GM18873 (cell line): ENCODE data around the gene GRIN2A.

Experiments used
- ATAC-seq: cut with Tn5 transposase; IDR thresholded peaks from one replicate; pipeline ENCODE4 v1.9.1; 2021; ENCODE audit warnings: mild to moderate bottlenecking, moderate library complexity, moderate number of reproducible peaks; ENCODE audit not compliant: unreplicated experiment, low FRiP score

The GRIN2A gene

DNA sequence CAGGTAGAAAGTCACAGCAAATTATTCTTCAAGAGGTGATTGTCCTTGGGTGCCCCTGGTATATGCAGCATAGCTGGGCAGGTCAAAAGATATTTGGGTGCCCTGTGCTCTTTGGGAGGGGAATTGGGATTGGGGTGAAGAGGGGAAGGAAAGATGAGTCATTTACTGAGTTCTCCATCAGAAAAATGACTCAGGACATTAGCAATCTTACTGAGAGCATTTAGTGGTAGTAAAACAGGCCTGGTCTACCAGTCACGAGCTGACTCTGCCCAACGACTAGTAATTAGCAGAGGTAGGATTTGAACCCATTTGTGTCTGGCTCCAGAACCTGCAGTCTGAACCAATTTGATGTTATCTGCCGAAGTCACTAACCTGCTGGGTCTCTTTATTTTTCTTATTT, 6.0 kb upstream of the GRIN2A start:
- ATAC-seq, result no peak

DNA sequence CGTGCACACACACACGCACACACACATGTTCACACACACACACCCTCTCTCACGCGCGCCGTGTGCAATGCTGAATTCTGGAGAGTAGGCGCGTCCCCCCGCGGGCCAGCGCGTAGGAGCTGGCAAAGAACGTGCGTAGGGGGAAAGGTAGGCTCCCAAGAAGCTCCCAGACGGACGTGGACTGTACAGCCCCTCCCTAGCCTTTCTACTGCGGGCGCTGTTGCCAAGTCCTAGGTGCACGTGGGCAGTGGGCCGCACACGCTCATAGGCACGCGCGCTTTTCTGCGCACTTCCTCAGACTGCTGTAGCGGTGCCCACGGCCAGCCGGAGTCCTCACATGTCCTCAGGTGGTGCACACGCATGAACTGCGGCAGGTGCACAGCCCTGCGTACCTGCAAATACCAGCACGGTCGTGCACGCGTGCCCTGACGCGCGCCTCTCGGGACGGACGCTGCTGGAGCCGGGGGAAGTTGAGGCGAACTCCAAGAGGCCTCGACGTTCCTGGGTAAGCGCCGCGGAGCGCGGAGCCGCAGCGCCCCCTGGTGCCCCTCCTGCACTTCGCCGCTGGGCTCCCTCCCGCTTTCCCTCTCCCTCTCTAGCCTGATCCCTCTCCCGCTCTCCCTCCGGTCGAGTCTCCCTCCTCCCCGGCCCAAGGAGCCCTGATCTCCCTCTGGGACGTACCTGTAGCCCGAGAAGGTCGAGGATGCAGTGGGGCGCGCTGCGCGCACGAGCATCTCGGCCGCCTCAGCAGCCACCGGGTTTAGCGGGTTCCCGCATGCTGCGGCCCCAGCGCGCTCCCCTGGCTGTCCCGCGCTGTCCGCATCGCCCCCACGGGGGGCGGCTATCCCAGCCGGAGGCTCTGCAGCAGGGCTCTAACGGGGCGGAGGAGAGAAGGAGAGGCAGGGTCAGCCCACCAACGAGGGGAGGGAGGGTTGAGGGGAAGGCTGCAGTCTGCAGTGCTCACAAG, 749 bp downstream of the GRIN2A start:
- no peak for ATAC-seq

DNA sequence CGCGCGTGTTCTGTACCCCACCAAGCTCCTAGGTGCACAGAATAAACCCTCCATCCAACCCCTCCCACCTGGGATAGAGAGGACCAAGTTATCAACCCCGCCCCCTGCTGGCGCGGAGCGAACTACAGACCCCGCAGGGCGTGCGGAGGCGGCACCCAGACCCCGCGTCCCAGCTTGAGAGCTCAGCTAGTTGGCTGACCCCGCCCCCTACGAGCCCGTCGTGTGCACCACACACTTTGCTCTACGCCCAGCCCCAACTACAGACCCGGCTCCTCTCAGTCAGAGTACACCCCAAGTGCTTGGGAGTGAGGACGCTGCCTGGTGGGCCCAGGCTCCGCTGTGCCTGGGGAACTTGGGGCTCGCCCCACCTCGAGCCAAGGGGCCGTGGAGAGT, 1.5 kb downstream of the GRIN2A start:
- ATAC-seq, result no peak

DNA sequence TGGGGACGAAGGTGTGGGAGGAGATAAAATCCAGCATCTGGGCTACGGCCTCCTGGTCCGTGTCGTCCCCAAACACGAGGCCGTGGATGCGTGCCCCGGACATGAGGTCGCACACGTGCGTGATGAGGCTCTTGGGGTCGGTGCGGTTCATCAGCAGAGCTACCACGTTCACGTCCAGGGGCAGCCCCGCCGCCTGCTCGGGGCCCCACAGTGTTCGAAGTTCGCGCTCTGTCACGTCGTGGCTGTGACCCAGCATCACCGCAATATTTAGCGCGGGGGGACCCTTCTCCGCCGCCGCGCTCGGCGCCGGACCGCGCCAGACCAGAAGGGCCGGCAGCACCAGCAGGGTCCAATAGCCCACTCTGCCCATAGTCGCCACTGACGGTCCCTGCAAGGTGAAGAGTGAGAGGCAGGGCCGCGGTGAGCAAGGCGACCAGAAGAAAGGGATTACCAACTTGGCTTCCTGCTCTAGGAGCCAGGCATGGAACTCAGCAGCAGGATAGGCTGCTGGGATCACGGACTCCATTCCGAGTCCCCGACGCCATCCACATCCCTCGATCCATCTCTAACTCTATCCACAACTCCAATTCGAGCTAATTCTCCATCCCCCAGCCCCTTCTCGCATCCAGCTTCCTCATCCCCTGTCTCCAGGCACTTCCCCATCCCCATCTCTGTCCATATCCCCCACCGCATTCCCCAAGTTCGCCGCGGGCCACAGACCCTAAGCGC, 2.0 kb downstream of the GRIN2A start:
- ATAC-seq, result no peak

DNA sequence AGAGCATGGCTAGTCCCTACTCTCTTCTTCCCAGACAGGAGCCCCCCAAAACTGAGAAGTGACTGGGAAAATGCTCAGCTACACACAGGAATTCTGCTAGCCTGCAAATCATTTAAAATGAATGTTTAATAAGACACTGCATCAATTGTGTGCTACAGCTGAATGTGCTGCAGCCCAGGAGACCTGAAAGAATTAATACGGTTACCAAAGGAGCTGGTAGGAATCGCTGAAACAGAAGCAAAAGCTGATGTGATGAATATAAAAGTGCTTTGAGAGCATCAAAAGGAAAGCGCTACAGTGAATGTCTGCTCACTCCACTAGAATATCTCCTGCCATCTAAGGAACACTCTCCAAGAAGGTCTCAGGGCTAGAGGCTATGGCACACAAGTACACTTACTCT, 3.7 kb downstream of the GRIN2A start:
- no peak for ATAC-seq

DNA sequence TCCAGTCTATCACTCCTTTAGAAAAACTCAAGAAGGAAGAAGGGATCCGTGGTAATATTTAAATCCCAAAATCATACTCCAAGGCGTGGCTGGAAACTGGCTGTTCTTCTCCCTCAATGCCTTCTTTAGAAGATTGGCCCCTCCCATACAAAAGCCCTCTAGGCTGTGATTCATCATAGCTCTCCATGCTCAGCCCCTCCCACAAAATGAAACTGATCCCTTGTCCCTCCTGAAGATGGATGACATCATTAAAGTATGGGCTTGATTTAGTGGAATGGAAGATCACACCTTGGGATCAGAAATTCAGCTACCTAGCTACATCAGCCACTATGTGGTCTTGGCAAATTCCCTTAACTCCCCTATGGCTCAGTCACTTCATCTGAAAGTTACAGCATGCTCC, 4.1 kb downstream of the GRIN2A start:
- ATAC-seq, result no peak

DNA sequence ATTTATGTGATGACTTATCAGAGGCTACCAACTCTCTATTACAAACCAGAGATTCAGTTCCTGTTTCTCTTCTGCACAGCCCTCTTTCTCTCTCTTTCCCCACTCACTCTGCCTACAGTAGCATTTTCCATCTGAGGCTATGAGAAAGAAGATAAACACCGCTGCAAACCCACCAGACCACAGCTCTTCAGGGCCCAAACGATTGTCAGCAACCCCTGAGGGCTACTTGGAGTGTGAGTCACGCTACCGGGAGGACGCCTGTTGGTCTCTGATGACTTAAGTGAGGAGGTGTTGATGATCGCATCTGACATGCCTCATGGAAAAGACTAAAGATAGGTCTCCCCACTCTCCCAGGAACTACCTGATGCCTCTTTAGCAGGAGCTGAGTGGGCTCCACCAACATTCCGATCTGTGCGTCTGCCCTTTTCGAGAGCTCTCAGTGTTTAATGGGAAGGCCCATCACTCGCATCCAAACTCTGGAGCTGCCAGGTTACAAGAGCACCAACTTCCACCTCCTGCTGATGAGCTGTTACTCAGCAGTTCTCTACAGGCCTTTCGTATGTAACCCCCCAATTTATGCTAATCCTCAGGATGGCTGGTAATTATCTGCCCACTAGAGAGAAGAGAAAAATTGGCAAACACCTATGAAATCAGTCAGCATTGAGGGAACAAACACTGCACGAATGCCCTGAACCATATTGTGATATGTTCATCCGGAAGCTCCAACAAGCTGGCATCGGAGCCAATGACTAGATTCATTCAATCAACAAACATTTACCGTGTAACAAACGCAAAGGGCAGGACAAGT, 9.2 kb downstream of the GRIN2A start:
- no peak for ATAC-seq

DNA sequence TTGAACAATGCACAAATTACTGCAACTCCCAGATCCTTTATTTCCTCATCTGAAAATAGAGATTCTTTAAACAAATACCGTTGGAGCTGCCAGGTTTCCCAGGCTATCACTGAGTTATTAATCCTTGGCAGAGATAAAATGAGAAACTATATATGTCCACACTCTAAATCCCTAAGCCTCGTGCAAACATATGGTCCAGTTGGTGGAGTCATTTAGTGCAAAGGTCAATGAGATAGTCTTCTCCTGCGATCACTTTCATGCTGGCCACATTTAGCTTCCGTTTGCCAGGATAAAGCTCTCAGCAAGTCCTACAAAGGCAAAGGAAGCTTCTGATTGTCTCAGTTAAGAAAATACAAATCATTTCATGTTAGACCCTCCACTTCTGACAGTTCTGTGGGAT, 11.0 kb downstream of the GRIN2A start:
- ATAC-seq, result no peak

DNA sequence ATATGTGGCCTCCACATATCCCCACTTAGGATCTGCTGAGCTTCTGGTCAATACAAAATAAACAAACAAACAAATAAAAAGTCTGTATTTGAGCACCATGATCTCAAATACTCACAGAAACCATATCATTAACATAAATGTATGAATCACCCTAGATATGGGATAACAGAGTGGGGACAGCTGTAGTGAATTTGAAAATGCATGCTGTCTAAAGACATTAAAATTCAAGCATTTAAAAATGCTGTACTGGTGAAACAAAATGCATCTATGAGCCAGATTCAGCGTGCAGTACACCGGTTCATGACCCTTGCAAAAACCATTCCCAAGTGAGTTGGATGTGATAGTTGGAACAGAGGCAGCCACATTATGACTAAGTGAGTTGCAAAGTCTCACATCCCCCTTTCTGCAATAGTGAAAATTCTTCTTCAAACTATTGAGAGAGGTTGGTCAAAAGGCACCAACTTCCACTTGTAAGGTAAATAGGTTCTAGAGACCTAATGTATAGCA, 12.3 kb downstream of the GRIN2A start:
- no peak for ATAC-seq

DNA sequence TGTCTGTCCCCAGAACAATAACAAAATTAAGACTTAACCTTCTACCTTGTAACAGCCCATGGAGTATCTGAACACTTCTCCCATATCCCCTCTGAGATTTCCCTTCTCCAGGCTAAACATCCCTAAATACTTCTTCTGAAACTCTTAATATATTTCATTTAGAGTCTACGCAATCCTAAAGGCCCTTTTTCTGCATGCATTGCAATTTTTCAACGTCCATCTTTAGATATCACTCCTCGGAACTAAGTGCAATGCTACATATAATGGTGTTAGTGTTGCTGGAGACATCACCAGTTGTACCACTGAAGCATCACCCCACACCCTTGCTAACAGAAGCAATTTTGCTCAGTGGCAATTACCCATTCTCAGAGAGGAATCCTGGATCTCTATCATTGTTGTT, 13.2 kb downstream of the GRIN2A start:
- no peak for ATAC-seq

DNA sequence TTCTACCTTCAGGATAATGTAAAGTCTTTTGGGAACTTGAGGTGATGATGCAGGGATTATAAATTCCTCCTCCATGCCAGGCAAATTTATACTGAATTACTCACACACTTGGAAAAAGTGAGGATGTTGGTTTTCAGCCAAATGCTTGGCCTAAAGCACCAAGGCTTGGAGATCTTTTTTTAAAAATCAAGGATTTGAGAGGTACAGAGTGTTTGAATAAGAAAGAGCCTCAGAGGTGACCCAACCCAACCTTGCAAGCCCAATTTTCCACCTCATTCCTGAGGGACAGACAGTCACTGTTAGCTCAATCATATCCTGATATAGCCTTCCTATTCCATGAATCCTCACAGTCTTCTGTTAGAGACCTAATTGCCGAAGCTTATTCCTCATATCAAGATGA, 14.0 kb downstream of the GRIN2A start:
- ATAC-seq, result no peak

DNA sequence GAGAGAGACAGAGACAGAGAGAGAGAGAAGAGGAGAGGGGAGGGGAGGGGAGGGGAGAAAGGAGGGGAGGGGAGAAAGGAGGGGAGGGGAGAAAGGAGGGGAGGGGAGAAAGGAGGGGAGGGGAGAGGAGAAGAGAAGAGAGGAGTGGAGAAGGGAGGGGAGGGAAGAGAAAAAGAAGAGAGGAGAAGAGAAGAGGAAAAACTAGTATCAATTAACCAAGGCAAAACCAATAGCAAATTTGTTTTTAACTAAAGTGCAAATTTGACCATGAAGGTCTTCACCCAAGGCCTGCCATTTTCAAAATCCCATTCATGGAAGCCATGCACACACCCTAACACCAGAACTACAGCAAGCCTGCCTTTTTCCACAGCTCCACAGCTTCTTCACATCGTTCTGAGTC, 16.6 kb downstream of the GRIN2A start:
- no peak for ATAC-seq

DNA sequence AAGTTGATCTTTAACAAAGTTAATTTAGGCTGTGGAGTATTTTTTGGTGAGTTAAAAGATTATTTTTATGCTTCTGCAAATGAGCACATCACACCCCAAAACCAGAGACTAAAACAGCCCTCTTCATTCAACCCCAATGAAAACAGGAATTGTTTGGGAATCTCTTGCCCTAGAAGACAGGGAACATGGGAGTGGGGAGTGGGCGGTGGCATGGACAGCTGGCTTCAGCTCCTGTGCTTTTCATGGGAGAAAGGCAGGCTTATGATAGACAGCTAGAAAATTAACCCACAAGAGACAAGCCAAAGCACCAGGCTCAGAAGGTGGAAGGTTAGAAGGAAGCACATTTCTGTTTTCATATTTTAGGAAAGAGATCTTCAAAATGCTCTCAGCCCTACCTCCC, 19.2 kb downstream of the GRIN2A start:
- no peak for ATAC-seq

DNA sequence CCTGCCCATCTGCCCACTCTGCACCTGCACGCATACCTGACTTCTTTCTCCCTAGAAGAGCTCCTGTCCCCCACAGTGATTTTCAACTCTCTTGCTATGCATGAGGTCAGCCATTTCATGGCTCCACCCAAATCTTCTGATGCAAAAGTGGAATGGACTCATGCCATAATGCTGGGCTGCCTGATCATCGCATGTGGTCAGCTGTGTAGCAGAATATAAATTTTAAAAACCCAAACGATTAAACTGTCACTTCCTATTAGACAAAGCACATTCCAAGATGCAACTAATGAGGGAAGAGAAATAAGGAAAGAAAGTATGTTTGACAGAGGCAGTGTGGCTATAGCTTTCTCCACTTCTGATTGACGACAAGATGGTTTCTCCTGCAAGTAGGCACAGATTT, 26.1 kb downstream of the GRIN2A start:
- ATAC-seq, result no peak

DNA sequence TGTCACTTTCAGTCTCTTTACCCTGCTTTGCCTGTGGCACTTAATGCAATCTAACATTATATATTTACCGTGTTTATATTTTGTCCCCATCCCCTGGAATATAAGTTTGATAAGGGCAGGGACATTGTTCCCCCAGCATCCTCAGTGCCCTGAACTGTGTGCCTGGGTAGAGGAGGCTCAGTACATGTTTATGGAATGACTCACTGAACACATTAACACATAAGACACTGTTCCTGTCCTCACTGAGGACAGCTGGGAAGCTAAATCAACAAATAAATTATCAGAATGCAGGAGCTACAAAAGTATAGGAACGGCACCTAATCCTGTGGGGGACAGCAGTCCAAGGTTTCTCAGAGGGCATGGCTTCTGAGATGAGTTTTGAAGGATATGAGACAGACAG, 27.8 kb downstream of the GRIN2A start:
- ATAC-seq, result no peak

DNA sequence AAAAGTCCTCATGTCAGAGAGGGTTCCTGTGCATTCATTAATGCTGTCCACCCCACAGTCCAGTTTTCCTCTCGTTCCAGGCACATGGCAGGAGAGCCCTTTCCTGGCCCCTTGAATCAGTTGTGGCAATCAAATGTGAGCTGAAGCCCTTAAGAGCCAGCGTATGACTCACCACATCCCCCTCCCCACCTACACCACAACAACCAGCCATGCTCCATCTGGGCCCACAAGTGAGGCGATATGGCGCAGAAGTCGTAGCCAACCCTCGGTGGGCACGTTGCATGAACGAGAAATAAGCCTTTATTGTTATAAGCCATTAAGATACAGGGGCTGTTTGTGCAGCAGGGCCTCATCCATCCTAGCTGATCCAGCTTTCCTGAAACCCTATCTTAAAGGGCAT, 28.2 kb downstream of the GRIN2A start:
- no peak for ATAC-seq

DNA sequence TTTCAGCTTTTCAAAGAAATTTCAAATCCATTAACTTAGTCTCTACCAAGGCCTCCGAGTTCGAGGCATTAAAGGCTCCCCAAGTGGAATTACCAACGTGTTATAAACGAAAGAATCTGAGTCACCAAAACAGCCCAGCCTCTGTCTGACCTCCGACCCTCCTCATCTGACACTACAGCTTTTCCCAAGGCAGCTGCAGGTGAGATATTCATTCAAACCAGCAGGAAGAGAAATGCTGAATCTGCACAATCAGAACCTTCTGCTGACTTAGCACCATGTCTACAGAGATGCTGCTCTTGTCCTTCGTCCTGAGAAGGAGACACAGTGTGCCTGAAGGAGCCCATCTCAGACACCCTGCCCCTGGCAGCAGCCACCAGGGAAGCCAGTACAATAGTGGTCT, 30.5 kb downstream of the GRIN2A start:
- ATAC-seq, result no peak

DNA sequence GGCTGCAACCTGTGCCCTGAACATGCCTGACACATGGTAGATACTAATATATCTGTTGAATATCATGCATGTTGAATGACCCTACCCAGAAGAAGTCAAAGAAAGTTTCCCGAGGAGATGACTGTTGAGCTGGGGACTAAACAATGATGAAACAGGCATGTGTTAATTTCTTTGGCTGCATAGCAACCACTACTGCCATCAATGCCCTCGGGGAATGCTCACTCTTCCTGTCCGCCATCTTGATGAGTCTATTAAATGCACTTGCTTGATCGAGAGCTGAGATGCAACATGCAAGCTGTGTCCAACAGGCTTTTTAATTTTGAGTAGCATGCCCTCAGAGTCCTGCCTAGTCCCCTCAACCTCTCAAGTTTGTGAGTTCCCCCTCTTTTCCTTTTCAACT, 31.3 kb downstream of the GRIN2A start:
- ATAC-seq, result no peak

DNA sequence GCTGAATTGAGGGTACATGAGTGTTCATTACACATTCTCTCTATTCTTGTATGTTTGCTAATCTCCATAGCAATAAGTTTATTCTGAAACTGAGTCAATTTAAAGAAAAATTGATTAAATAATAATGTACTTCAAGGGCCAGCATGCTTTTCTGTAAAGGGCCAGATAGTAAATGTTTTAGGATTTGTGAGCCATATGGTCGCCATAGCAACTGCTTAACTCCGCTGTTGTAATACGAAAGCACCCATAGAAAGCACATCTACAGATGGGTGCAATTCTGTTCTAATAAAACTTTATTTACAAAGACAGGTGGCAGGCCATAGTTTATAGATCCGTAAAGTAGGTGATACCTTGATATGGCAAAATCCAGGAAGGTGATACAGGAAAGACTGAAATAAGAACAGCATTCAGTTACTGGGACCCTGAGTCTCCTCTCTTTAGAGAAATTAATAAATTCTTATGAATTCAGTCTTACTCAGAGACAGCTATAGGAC, 36.6 kb downstream of the GRIN2A start:
- no peak for ATAC-seq

DNA sequence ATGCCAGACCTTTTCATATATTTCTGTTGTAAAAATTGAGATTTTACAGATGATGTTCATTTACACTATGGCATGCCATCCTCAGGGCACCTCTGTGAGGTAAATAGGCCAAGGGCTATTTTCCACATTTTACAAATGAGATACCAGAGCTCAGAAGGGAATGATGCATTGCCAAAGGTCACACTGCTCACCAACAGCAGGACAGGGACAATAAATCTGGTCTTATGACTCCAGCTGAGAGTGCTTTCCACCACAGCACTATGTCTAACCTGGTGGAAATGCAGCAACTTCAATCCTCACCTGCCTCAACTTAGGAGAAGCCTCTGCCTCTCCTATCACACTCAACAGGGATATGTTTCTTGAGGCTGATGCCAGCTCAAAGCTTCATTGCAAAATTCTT, 40.6 kb downstream of the GRIN2A start:
- no peak for ATAC-seq

DNA sequence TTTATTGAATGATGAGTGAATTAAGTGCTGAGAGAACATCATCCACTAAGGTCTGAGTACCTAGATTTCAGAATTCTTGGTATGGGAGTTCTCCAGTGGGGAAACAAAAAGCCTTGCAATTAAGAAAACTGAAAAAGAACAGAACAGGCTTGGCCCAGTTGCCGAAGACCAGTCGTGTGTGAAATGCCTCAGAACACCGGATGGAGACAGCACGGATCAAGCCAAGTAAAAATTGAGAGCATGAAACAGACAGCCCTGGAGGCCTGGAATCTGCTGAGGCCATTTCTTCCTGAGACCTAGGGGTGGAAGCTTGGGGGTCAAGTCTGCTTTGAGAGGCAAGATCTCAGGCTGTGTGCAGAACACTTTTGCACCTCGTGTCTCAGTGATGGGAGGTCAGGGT, 43.3 kb downstream of the GRIN2A start:
- no peak for ATAC-seq
